GM19468 (cell line): ENCODE measurements around the gene CAST.
A peak's percentile ranks its signal among the peaks of the same experiment; 100 is the strongest.

Experiments used
- ATAC-seq: cut with Tn5 transposase; IDR thresholded peaks from one replicate; pipeline ENCODE4 v1.9.1; 2021; ENCODE audit warnings: mild to moderate bottlenecking, moderate library complexity, moderate number of reproducible peaks; ENCODE audit not compliant: unreplicated experiment; ENCODE audit errors: extremely low read depth

The CAST gene

DNA sequence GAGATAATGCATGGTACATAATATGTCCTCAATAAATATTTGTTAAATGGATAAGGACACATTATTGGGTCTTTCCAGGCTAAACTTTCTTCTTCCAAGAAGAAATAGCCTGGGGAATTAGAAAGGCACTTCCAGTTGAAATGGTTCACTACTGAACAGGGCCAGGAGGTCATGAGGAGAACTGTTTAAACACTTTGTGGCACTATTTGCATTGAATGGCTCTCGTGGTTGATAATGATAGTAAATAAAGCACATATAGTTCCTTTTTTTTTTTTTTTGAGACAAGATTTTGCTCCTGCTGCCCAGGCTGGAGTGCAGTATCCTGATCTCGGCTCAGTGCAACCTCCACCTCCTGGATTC, 19.9 kb upstream of the CAST start:
- ATAC-seq: no peak

DNA sequence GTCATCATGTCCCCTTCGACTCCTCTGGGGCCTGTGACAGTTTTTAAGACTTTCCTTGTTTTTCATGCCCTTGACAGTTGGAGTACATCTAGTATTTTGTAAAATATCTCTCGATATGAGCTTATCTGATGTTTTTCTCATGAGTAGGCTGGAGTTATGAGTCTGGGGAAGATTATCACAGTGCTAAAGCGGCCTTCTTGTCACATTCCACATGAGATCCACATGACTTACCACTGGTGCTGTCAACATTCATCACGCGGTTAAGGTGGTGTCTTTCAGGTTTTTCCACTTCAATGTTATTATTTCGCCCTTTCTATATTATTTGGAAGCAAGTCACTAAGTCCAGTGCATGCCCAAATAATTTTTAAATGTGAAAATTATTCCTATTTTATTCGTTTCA, 17.1 kb upstream of the CAST start:
- ATAC-seq: no peak

DNA sequence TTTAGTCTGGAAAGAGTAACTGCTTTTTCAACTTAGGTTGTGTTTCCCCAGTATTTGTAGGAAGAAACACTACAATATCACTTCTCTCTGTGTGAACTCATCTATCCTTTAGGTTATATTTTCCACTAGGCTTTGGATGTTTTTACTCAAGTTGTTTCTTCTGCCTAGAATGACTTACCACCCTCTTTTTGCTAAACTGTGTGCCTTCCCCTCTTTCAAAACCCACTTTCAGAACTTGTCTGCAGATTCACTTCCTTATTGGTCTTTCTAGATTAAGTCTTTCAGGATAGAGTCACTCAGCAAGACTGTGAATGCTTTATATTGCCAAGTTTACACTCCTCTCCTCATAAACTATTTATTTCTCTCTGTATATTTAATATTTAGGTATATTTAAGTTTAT, 14.2 kb upstream of the CAST start:
- ATAC-seq: peak; percentile 64

DNA sequence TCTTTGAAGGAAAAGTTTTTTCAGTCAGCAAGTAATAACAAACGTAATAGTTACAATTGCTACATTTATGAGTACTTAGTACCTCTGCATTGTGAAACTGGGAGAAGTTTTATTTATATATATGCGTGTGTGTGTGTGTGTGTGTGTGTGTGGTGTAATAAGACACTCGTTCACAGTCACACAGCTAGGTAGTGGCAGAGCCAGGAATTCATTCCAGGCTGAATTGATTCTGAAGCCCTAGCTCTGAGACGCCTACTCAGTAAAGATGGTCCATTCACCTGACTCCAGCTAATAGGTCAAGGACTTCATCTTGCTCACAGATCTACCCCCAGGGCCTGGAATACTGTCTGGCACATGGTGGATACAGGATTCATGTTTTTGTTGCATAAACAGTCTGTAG, 13.6 kb upstream of the CAST start:
- no peak for ATAC-seq

DNA sequence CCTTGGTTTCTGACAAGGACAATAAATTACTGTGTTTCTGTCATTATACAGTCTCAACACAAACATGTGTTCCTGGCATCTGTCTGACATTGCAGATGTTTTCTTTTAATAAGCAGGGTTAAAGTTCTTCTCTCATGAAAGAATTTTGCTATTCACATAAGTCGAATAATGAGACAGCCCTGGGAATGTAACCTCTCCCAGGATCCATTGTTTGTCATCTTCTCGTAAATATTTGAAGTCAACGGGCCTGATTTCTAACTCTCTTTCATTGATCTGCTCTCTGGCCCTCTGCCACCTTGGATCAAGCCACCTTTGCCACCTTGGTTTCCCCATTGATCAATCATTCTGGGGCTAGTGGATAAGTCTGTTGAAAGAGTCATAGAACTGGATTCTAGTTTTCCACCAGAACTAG, 12.9 kb upstream of the CAST start:
- no peak for ATAC-seq

DNA sequence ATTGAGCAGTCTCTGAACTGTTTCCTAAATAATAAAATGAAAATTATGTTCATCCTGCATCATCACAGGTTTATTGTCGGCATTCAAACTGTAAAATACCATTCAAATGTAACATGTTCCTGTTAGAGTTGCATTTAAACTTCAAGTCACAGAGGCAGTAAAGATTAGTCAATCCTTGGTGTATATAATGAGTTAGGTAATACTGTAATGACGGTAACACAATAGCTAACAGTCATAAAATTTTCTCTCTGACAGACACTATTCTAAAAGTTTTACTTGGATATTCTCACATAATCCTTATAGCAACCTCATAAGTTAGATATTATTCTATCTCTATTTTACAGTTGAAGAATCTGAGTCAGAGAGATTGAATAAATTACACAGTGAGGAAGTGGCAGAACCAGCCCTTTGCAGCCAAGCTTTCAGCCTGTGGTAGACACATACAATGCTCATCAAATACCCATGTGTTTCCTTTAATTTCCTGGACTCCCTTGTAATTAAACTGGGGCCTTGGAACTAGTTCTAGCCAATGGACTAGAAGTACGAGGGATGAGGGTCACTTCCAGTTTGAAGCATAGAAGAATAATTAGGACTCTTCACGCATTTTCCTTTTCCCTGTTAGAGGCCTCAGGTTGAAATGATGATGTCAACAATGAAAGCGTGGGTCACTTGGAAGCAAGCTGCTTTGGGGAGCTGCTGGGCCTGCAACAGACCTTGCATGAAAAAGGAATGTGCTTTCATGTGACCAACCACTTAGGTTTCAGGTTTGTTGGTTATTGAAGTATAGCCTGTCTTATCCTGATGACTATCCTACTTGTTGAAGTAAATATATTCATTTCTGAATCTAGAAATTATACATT, 12.3 kb upstream of the CAST start:
- no peak for ATAC-seq

DNA sequence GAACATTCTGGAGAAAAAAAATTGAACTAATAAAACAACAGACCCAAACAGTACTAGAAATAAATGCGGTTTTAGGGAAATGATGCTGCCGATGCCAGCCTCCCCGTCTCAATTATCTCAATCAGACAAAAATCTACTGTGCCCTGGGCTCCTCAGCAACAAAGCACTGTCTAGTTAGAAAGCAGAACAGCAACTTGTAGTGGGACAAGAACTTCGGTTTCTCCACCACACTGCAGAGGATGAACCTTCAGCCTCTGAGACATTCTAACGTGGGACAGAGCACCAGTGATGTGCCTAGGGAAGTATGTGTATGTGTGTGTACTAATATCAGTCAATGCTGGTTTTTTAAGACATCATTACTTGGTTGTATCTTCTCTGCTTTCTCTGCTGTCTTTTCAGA, 11.1 kb upstream of the CAST start:
- ATAC-seq: no peak

DNA sequence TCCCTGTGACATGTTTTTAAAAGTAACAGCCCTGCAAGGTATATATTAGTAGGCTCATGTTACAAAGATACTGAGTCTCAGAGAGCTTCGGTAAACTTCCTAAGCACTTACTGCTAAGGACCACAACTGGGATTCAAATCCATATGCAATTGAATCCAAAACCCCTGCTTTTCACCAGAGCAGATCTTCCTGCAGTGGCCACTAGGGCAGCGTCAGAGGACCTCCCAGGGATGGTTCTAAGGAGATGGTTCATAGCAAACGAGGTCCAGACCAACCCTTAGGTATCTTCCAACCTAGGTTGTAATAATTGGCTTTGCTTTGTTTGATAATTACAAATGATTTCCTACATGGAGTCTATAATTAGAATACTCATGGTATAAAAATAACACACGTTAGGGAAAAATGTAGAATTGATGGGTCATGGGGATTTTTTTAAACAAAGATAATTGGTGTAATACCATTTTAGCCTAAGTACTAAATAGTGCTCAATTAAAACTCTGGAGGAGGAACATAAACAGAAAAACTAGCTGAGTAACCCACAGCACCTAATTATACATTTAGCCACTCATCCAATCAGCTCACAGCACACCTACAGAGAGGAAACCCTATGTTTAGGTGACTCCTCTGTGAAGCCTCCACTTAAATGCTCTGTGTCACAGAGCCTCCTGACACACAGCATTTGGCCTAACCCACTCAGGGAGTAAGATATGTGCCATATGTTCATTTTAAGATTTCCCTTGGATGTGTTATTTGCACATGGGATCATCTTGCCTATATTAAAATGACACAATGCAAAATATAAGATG, 10.0 kb upstream of the CAST start:
- no peak for ATAC-seq

DNA sequence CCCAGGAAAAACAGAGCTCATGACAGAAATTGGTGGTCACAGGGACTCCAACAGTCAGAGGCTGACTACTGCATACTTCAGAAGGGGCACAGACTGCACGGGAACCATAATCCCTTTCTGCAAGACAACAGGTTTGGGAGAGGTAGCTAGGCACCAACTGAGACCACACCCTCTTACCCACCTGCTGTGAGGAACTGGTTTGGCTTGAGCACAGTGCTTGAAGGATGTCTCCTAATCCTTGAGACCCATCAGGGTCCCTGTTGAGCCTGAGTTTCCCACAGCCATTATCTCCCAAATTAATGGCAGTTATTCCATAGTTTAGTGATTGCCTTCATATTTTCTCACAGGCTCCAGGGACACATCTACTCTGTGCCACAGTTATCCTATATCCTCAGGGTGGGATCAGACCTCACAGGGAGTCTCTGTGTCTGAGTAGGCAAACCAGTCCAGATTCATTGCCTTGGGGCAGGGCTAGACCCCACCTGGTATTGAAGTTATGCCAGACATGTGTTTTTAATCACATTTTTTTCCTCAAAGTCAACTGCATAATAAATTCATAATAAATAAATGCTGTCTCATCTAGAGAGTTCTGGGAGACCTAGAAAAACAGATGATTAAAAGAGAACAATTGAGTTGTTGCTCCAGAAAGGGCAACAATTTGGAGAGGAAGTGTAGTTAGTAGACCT, 9.3 kb upstream of the CAST start:
- no peak for ATAC-seq

DNA sequence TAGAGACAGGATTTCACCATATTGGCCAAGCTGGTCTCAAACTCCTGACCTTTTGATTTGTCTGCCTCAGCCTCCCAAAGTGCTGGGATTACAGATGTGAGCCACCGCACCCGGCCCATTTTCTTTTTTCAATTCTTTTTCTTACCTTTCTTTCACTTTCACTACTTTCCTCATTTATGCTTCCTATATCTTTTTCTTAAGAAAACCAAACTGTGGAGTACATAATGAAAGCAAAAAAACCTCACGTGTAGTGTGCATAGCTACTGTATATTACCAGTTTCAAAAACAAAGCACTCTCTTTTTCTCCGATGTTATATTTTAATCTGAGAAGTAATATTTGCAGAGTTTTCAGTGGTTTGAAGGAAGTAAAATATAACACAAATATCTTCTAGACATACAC, 8.0 kb upstream of the CAST start:
- no peak for ATAC-seq

DNA sequence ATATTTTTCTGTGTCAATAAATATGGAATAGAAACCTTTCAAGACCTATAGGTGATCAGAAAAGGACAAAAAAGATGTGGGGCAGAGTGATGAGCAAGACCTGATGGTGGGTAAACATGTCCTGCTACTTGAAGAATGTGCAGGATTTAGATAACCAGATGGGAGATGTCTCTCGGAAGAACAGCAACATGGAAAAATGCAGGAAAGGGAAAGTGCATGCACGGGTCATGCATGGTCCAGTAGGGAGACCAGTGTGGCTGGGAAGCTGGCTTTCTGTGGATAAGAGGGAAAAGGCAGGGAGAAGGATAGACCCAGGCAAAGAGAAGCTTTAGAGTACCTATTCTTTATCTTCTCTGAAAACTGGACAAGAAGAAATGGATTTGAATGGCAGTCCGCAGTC, 7.1 kb upstream of the CAST start:
- ATAC-seq: no peak

DNA sequence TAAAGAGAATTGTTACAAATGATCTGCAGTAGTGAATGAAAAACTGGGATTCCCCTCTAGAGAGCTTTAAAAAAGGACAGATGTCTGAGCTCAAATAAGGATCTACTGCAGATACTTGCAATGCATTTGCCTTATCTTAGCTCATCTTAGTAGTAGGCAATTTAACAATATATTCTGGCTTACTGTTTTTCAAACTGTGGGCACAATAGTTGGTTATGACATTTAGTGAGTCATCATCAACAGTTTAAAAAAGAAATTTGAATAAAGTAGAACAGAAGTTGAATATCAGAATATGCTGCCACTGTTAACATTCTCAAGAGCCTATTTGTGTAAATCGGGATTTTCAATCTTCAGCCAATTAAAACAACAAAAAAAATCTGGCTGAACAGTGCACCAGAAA, 6.7 kb upstream of the CAST start:
- ATAC-seq: no peak

DNA sequence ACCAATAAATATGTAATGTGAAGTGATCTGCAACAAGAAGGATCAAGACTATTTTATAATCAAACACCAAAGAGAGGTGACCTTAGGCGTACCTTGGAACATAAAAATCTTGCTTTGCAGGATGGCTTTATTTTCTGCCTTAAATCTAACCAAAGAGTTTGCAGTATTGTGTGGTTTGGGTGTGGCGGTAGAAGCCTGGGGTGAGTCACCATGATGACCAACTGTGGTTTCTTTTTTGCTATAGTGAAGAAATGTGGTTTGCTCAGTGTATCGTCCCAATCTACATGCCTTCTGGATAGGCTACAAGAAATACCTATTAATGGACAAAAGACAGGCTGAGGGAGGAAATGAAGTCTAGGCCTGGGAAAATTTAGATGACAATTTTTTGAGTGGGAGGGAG, 5.1 kb upstream of the CAST start:
- peak; percentile 77 for ATAC-seq

DNA sequence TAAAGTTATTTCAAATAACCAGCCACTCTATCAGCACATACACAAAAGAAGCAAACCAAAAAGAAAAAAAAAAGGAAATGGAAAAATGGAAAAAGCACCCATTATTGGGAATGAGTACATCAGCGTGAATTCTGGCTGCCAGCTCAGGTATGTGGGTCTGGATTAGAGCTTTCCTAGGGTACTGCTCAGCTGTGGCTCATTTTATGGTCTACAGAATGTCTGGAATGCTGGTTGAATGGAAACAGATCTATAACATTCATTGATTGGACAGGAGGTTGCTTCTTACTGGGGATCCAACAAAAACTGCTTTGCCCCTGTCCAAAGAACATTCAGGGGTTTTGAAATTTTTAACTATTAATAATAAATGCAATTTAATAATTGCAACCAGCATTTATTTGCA, 3.9 kb upstream of the CAST start:
- no peak for ATAC-seq

DNA sequence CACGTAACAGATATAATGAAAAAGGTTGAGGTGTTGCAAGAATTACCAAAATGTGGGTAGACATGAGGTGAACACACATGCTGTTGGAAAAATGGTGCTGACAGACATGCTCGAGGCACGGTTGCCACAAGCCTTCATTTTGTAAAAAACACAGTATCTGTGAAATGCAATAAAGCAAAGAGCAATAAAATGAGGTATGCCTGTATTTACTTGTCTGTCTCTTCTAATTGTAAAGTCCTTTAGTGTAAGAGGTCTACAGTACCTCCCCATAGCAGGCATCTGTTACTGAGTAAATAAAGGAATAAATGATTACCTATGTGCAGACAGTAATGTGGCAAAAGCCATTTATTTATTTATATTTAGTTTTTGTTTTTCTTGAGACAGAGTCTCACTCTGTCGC, 3.0 kb upstream of the CAST start:
- ATAC-seq: no peak

DNA sequence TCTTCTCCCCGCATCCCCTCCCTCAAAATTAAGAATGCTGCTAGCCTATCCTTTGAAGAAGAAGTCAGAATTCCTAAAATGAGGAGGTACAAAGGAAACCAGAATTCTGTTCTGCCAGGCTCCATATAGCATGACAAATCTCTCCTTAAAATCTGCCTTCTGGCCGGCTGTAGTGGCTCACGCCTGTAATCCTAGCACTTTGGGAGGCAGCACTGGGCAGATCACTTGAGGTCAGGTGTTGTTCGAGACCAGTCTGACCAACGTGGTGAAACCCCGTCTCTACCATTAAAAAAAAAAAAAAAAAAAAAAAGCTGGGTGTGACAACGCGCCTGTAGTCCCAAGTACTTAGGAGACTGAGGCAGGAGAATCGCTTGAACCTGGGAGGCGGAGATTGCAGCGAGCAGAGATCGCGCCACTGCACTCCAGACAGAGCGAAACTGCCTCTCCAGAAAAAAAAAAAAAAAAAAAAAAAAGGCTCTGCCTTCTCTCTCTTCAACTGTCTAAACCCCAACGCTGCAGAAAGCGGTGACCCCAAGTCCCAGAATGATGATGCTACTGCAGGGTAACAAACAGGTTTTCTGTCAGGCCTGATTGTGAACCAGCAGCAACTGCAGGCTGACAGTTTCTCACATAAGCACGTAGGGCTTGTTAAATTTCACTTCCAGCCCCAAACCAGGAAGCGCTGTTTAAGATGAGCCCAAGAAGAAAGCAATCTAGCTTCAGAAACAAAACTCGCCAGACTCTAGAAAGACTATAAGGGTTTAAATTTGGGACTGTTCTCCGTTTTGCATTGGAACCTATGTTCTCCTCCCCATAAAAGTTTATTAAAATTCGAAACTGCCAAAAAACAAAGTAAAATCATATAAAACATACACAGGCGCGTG, 963 bp upstream of the CAST start:
- no peak for ATAC-seq

DNA sequence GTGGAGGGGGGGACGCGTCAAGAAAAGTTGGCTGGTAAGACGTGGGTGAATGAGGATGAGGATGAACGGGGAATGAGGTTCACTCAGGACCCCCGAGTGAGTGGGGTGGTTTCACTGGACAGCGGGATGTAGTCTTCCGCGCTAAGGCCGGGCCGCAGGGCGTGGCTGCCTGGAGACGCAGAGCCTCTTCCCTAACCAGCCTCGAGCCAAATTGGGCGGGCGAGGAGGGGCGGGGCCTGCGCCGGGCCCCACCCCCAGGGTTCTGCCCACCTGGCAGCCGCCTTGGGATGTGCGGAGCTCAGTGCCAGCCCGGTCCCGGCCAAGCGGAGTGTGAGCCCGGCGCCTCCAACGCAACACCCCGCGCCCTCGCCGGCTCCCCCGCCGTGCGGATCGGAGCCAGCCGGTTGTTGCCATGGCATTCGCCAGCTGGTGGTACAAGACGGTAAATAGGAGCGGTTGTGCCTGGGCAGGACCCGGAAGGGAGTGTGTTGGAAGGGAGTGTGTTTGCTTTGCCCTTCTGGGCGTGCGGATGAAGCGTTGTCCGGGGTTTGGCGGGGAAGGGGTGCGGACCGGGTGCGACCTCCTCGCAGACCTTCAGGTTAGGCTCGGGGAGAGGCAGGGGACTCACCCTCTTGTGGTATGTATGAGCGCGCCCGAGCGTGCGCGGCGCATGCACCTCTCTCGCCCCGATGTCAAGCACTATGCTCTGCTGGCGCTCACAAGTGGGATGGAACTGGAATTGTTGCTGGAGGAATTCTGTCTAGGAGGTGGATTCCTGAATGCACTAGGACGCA, 746 bp downstream of the CAST start:
- peak; percentile 65 for ATAC-seq

DNA sequence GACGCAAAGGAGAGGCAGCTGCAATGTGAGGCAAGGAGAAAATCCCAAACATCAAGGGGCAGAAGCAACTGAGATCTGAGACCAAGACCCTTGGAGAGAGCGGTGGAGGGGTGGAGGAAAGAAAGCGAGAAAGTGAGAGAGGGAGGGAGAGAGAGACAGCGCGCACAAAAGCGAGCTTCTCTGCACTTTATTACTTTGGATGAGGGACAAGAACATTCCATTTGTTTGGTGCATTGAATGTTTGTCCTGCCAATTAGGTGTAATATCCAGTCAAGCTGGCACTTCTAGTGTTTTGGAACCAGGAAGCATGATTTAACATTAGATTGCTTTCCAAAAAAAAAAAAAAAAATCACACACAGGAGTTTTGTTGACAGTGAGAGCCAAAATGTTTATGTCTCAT, 1.4 kb downstream of the CAST start:
- no peak for ATAC-seq

DNA sequence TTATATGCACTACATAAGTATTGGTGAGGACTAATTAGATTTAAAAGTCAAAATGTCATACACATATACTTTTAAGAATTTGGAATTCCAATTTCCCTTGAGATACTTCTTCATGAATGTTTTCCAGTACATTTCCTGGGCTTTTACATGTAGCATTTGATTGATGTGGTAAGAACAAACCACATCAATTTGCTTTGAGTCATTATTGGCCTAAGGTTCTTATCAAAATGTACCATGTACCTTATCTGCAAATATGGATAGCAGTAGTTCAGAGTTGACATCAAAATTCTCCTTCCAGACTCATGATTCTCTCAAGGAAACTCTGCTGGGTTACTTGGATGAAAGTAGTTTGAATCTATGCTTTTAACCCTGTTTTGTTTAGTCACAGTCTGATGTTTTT, 2.5 kb downstream of the CAST start:
- ATAC-seq: no peak
